ENCODE results near the gene GRIK4. TPM values are rescaled to one million over a fixed set of nuclear protein-coding genes. Genes with fewer than 3 reads are reported as not detected.
A peak's percentile ranks its signal among the peaks of the same experiment; 100 is the strongest.

GRIK4 gene
- total and polyA plus RNA-seq, 2 of the 4 experiments (the other 2 are of a cell fraction), result 0.18 to 0.38 TPM

DNA sequence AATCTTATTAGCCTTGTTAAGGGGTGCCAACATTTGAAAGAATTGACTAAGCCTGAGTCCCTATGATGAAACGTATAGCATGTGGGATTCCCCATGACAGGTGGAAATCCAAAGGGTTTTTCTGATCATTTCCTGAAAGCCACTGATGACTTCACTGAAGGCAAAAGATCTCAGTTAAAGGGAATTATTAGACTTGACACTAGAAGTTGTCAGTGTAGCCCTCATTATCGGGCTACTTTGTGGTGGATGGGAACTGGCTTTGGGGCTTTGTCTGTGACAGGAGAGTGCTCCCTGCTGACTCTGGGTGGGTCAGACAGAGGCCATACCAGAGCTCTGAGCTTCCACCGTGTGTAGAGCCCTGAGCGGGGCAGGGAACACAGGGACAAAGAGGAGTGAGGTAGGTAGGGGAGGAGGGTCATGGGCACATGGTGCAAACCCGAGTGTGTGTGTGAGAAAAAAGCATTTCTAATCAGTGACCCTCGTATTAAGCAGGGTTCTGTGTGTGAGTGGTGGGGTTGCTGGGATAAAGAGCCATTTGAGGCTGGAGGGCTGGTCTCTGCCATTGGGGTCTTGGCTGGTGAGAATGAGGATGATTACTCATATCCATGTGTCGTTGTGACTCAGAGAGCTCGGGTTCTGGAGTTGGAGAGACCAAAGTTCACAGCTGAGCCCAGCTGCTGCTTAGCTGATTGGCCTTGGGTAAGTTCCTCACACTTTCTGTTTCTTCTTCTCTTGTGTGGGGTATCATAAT lies 101.1 kb downstream of the GRIK4 start:
- no peak overlapping the region; the same call in 1 of the 2 replicates for H3K18ac ChIP-seq (ENCODE audit: low read depth, low read length)
- H3K27me3 ChIP-seq (ENCODE audit: control insufficient read depth, insufficient read depth, low read length), result no peaks in the 10 kb centered on the region; the same call in 1 of the 2 replicates
- H3K9me3 ChIP-seq (ENCODE audit: control insufficient read depth, insufficient read depth, low read length), result no peaks in the 10 kb centered on the region
- intact Hi-C loops (cut with micrococcal nuclease) (no loop called here), in situ Hi-C loops (cut with MboI; ENCODE audit: low sequenced_read_pairs) (no loop called here), dilution Hi-C loops (cut with HindIII; ENCODE audit: low sequenced_read_pairs, unreplicated experiment) (no loop called here)
- H3K27ac ChIP-seq (ENCODE audit: insufficient read depth, low read length), result peak overlapping the region; percentile 55; the same call in 1 of the 2 replicates
- H4K5ac ChIP-seq (ENCODE audit: low read depth, low read length), result peak overlapping the region; percentile 39; the same call in 1 of the 2 replicates
- no peaks in the 10 kb centered on the region for H3K36me3 ChIP-seq (ENCODE audit: control insufficient read depth, insufficient read depth, low read length)
- H3K79me1 ChIP-seq (ENCODE audit: low read depth in 1 of 2, low read length in 2 of 2), result no peaks in the 10 kb centered on the region
- H3K4ac ChIP-seq (ENCODE audit: low read depth, low read length), result no peak overlapping the region
- no peak overlapping the region; the same call in 1 of the 2 replicates for H2AK5ac ChIP-seq (ENCODE audit: low read depth, low read length)
- peak; percentile 67 for DNase-seq
- H3K14ac ChIP-seq (replicated peaks; ENCODE audit: low read depth, low read length), result no peak overlapping the region
- peak overlapping the region; percentile 17; the same call in 1 of the 2 replicates for H3K4me2 ChIP-seq (ENCODE audit: low read depth, low read length)
- H4K91ac ChIP-seq (ENCODE audit: insufficient read depth, low read depth, low read length), result no peak overlapping the region
- peaks cover 14% of the 10 kb centered on the region; the same call in 1 of the 2 replicates for H3K4me1 ChIP-seq (ENCODE audit: control insufficient read depth, insufficient read depth, low read length)
- ChIA-PET CTCF (no interaction called here), POLR2A (ENCODE audit: unreplicated experiment) (no interaction called here)
- 80% methylated on average over 3 of the region's 8 CpGs; no CpG with 5 or more reads in 1 of the 2 experiments for WGBS, 2 experiments (ENCODE audit: extremely low coverage in 2 of 2, insufficient read length in 1 of 2)
- H3K9me1 ChIP-seq (ENCODE audit: insufficient read depth, low read length), result no peaks in the 10 kb centered on the region
- no peak overlapping the region for H3K4me3 ChIP-seq (ENCODE audit: insufficient read depth, low read depth, low read length)
- H2AFZ ChIP-seq (replicated peaks; ENCODE audit: low read length, poor library complexity), result no peak overlapping the region
- H3K9ac ChIP-seq (ENCODE audit: low read depth, low read length), result no peak overlapping the region
- H2BK20ac ChIP-seq (ENCODE audit: low read depth, low read length), result no peak overlapping the region
- no peaks in the 10 kb centered on the region for H4K20me1 ChIP-seq (ENCODE audit: insufficient read depth, low read length)
- no TSS peak for BruUV-seq (replicated peaks)
- ATAC-seq (ENCODE audit: low read depth), result peak; percentile 83
- TF ChIP-seq FOS (IDR thresholded peaks at IDR 0.05; ENCODE audit: low read depth, low read length), result 0 out of 2 replicates have a peak, but pooled peaks have one; percentile 14
- TF ChIP-seq BHLHE40 (IDR thresholded peaks at IDR 0.05; ENCODE audit: low read depth, low read length), result no peak
- no peak overlapping the region for H2BK5ac ChIP-seq (ENCODE audit: low read depth, low read length, poor library complexity, severe bottlenecking)
- H3K56ac ChIP-seq (ENCODE audit: extremely low read depth, insufficient read depth, low read length), result no peak overlapping the region
- H2AK9ac ChIP-seq (replicated peaks; ENCODE audit: low read depth, low read length, poor library complexity), result no peak overlapping the region
- H2BK120ac ChIP-seq (ENCODE audit: low read depth, low read length), result no peak overlapping the region
- no peak overlapping the region for H3K23ac ChIP-seq (ENCODE audit: low read depth, low read length)
- no peak overlapping the region for H4K8ac ChIP-seq (ENCODE audit: low read depth in 2 of 2, low read length in 2 of 2)
- H2BK15ac ChIP-seq (ENCODE audit: low read depth, low read length), result no peak overlapping the region
